ENCODE measurements around the gene RASL10A. TPM values are rescaled to one million over a fixed set of nuclear protein-coding genes. Genes with fewer than 3 reads are reported as not detected.

The RASL10A gene
- total and polyA plus RNA-seq, 4 donors = 2.1 to 6.6 (median 3.8) TPM

GRCh38 chr22:29313126-29313575, 2.3 kb downstream of the RASL10A start:
- Histone ChIP-seq H3K4me3 (ENCODE audit: low read depth, low read length) (no peak overlapping the region), H3K4me1 (ENCODE audit: control insufficient read depth, insufficient read depth, low read length) (peaks cover 75% of the 10 kb centered on the region), H3K27ac (ENCODE audit: low read depth, low read length) (no peak overlapping the region), H3K9me3 (ENCODE audit: control insufficient read depth, insufficient read depth, low read length) (no peaks in the 10 kb centered on the region), H3K27me3 (ENCODE audit: control insufficient read depth, insufficient read depth, low read length) (peaks cover 52% of the 10 kb centered on the region), H3K36me3 (ENCODE audit: control insufficient read depth, insufficient read depth, low read length) (peaks cover 40% of the 10 kb centered on the region)
- peak in 2 of 6 donors; percentile 54 to 73 for DNase-seq (ENCODE audit: low read depth in 4 of 6, low spot score in 6 of 6)
- WGBS (ENCODE audit: insufficient coverage) = 8% methylated on average over 44 of the region's 44 CpGs

GRCh38 chr22:29312218-29313125, 3.0 kb downstream of the RASL10A start:
- Histone ChIP-seq H3K9me3 (ENCODE audit: control insufficient read depth, insufficient read depth, low read length) (no peaks in the 10 kb centered on the region), H3K4me1 (ENCODE audit: control insufficient read depth, insufficient read depth, low read length) (peaks cover 77% of the 10 kb centered on the region), H3K27ac (ENCODE audit: low read depth, low read length) (no peak overlapping the region), H3K27me3 (ENCODE audit: control insufficient read depth, insufficient read depth, low read length) (peaks cover 52% of the 10 kb centered on the region), H3K4me3 (ENCODE audit: low read depth, low read length) (no peak overlapping the region), H3K36me3 (ENCODE audit: control insufficient read depth, insufficient read depth, low read length) (peaks cover 44% of the 10 kb centered on the region)
- DNase-seq (ENCODE audit: low read depth in 4 of 6, low spot score in 6 of 6) = no peak
- 92% methylated on average over 20 of the region's 25 CpGs for WGBS (ENCODE audit: insufficient coverage)

- 49% methylated on average over 47 of the region's 50 CpGs for WGBS (ENCODE audit: insufficient coverage)
- Histone ChIP-seq H3K27me3 (ENCODE audit: control insufficient read depth, insufficient read depth, low read length) (peaks cover 48% of the 10 kb centered on the region), H3K4me3 (ENCODE audit: low read depth, low read length) (no peak overlapping the region), H3K9me3 (ENCODE audit: control insufficient read depth, insufficient read depth, low read length) (no peaks in the 10 kb centered on the region), H3K27ac (ENCODE audit: low read depth, low read length) (peak overlapping the region; percentile 42), H3K4me1 (ENCODE audit: control insufficient read depth, insufficient read depth, low read length) (peaks cover 81% of the 10 kb centered on the region), H3K36me3 (ENCODE audit: control insufficient read depth, insufficient read depth, low read length) (peaks cover 44% of the 10 kb centered on the region)
- no peak for DNase-seq (ENCODE audit: low read depth in 4 of 6, low spot score in 6 of 6)
Measured at GRCh38 chr22:29311464-29312217, 3.9 kb downstream of the RASL10A start.

- WGBS (ENCODE audit: insufficient coverage) = 25% methylated on average over 13 of the region's 18 CpGs
- Histone ChIP-seq H3K4me3 (ENCODE audit: low read depth, low read length) (no peak overlapping the region), H3K27ac (ENCODE audit: low read depth, low read length) (peak overlapping the region; percentile 69), H3K4me1 (ENCODE audit: control insufficient read depth, insufficient read depth, low read length) (peaks cover 87% of the 10 kb centered on the region), H3K27me3 (ENCODE audit: control insufficient read depth, insufficient read depth, low read length) (peaks cover 41% of the 10 kb centered on the region), H3K9me3 (ENCODE audit: control insufficient read depth, insufficient read depth, low read length) (no peaks in the 10 kb centered on the region), H3K36me3 (ENCODE audit: control insufficient read depth, insufficient read depth, low read length) (peaks cover 44% of the 10 kb centered on the region)
- peak in 5 of 6 donors; percentile 60 to 95 (median 75) for DNase-seq (ENCODE audit: low read depth in 4 of 6, low spot score in 6 of 6)
Measured at GRCh38 chr22:29310863-29311339, 4.6 kb downstream of the RASL10A start.

GRCh38 chr22:29310065-29310862, 5.2 kb downstream of the RASL10A start:
- H3K9me3 ChIP-seq (ENCODE audit: control insufficient read depth, insufficient read depth, low read length) = no peaks in the 10 kb centered on the region
- H3K4me1 ChIP-seq (ENCODE audit: control insufficient read depth, insufficient read depth, low read length) = peaks cover 90% of the 10 kb centered on the region
- peaks cover 44% of the 10 kb centered on the region for H3K36me3 ChIP-seq (ENCODE audit: control insufficient read depth, insufficient read depth, low read length)
- no peak for DNase-seq (ENCODE audit: low read depth in 4 of 6, low spot score in 6 of 6)
- H3K27ac ChIP-seq (ENCODE audit: low read depth, low read length) = peak overlapping the region; percentile 69
- 77% methylated on average over 23 of the region's 28 CpGs for WGBS (ENCODE audit: insufficient coverage)
- no peak overlapping the region for H3K4me3 ChIP-seq (ENCODE audit: low read depth, low read length)
- H3K27me3 ChIP-seq (ENCODE audit: control insufficient read depth, insufficient read depth, low read length) = peaks cover 39% of the 10 kb centered on the region

- H3K4me1 ChIP-seq (ENCODE audit: control insufficient read depth, insufficient read depth, low read length) = peaks cover 88% of the 10 kb centered on the region
- H3K27ac ChIP-seq (ENCODE audit: low read depth, low read length) = no peak overlapping the region
- H3K36me3 ChIP-seq (ENCODE audit: control insufficient read depth, insufficient read depth, low read length) = peaks cover 44% of the 10 kb centered on the region
- WGBS (ENCODE audit: insufficient coverage) = 82% methylated on average over 17 of the region's 21 CpGs
- H3K9me3 ChIP-seq (ENCODE audit: control insufficient read depth, insufficient read depth, low read length) = no peaks in the 10 kb centered on the region
- peaks cover 34% of the 10 kb centered on the region for H3K27me3 ChIP-seq (ENCODE audit: control insufficient read depth, insufficient read depth, low read length)
- H3K4me3 ChIP-seq (ENCODE audit: low read depth, low read length) = no peak overlapping the region
- no peak for DNase-seq (ENCODE audit: low read depth in 4 of 6, low spot score in 6 of 6)
Measured at GRCh38 chr22:29309332-29310064, 6.0 kb downstream of the RASL10A start.

- WGBS (ENCODE audit: insufficient coverage) = 78% methylated on average over 13 of the region's 13 CpGs
- Histone ChIP-seq H3K4me3 (ENCODE audit: low read depth, low read length) (no peak overlapping the region), H3K9me3 (ENCODE audit: control insufficient read depth, insufficient read depth, low read length) (no peaks in the 10 kb centered on the region), H3K27me3 (ENCODE audit: control insufficient read depth, insufficient read depth, low read length) (peaks cover 27% of the 10 kb centered on the region), H3K27ac (ENCODE audit: low read depth, low read length) (no peak overlapping the region), H3K36me3 (ENCODE audit: control insufficient read depth, insufficient read depth, low read length) (peaks cover 44% of the 10 kb centered on the region), H3K4me1 (ENCODE audit: control insufficient read depth, insufficient read depth, low read length) (peaks cover 81% of the 10 kb centered on the region)
- no peak for DNase-seq (ENCODE audit: low read depth in 4 of 6, low spot score in 6 of 6)
Measured at GRCh38 chr22:29308791-29309262, 6.7 kb downstream of the RASL10A start.

GRCh38 chr22:29308148-29308790, 7.2 kb downstream of the RASL10A start:
- H3K9me3 ChIP-seq (ENCODE audit: control insufficient read depth, insufficient read depth, low read length) = no peaks in the 10 kb centered on the region
- no peak overlapping the region for H3K27ac ChIP-seq (ENCODE audit: low read depth, low read length)
- H3K36me3 ChIP-seq (ENCODE audit: control insufficient read depth, insufficient read depth, low read length) = peaks cover 44% of the 10 kb centered on the region
- DNase-seq (ENCODE audit: low read depth in 4 of 6, low spot score in 6 of 6) = no peak
- H3K4me1 ChIP-seq (ENCODE audit: control insufficient read depth, insufficient read depth, low read length) = peaks cover 78% of the 10 kb centered on the region
- WGBS (ENCODE audit: insufficient coverage) = 87% methylated on average over 50 of the region's 50 CpGs
- peaks cover 22% of the 10 kb centered on the region for H3K27me3 ChIP-seq (ENCODE audit: control insufficient read depth, insufficient read depth, low read length)
- no peak overlapping the region for H3K4me3 ChIP-seq (ENCODE audit: low read depth, low read length)
